ENCODE measurements around the gene CCNO.

CCNO gene

GRCh38 chr5:55226934-55227663, 6.3 kb downstream of the CCNO start, which contains the start of gene MCIDAS (continued):
- TF ChIP-seq SP2 (tag by site-specific recombination; IDR thresholded peaks at IDR 0.05), result peak; percentile 58
- no peak for TF ChIP-seq ZNF830 (tag by site-specific recombination; IDR thresholded peaks at IDR 0.05; ENCODE audit: low read depth)
- no peak for TF ChIP-seq PRDM4 (tag by site-specific recombination; IDR thresholded peaks at IDR 0.05)
- TF ChIP-seq ZNF366 (tag by site-specific recombination; conservative IDR thresholded peaks at IDR 0.05), result no peak
- 0 out of 2 replicates have a peak, but pooled peaks have one; percentile 9 for TF ChIP-seq ZNF837 (tag by site-specific recombination; IDR thresholded peaks at IDR 0.05)
- TF ChIP-seq ZNF184 (tag by site-specific recombination; IDR thresholded peaks at IDR 0.05), result peak; percentile 68; the same call in 1 of the 2 replicates
- TF ChIP-seq ZNF514 (tag by site-specific recombination; IDR thresholded peaks at IDR 0.05), result no peak
- TF ChIP-seq PRDM2 (tag by site-specific recombination; IDR thresholded peaks at IDR 0.05; ENCODE audit: borderline replicate concordance), result no peak
- TF ChIP-seq PATZ1 (tag by site-specific recombination; IDR thresholded peaks at IDR 0.05), result peak; percentile 60
- TF ChIP-seq ZNF561 (tag by site-specific recombination; IDR thresholded peaks at IDR 0.05; ENCODE audit: borderline replicate concordance), result peak; percentile 37
- peak; percentile 78 for TF ChIP-seq ZNF398 (tag by site-specific recombination; IDR thresholded peaks at IDR 0.05)
- TF ChIP-seq ZFP3 (tag by site-specific recombination; IDR thresholded peaks at IDR 0.05; ENCODE audit: low read depth), result no peak
- TF ChIP-seq ZNF133 (tag by site-specific recombination; IDR thresholded peaks at IDR 0.05), result peak; percentile 40; the same call in 1 of the 2 replicates
- TF ChIP-seq ZNF16 (tag by site-specific recombination; IDR thresholded peaks at IDR 0.05; ENCODE audit: low read depth), result 0 out of 2 replicates have a peak, but pooled peaks have one; percentile 1
- no peak for TF ChIP-seq ZNF292 (tag by site-specific recombination; IDR thresholded peaks at IDR 0.05; ENCODE audit: borderline replicate concordance, low read depth)
- no peak for TF ChIP-seq ZNF350 (tag by site-specific recombination; IDR thresholded peaks at IDR 0.05)
- TF ChIP-seq CTCF (tag by site-specific recombination; IDR thresholded peaks at IDR 0.05), result peak; percentile 79
- TF ChIP-seq ZNF501 (tag by site-specific recombination; IDR thresholded peaks at IDR 0.05), result no peak; the same call in none of the 2 replicates
- TF ChIP-seq ZNF394 (tag by site-specific recombination; IDR thresholded peaks at IDR 0.05; ENCODE audit: borderline replicate concordance), result peak; percentile 65; the same call in 1 of the 2 replicates
- TF ChIP-seq ZFP41 (tag by site-specific recombination; IDR thresholded peaks at IDR 0.05; ENCODE audit: borderline replicate concordance), result no peak
- TF ChIP-seq YY1 (tag by site-specific recombination; IDR thresholded peaks at IDR 0.05), result peak; percentile 18
- TF ChIP-seq ZNF416 (tag by site-specific recombination; IDR thresholded peaks at IDR 0.05), result no peak
- TF ChIP-seq SCRT1 (tag by site-specific recombination; IDR thresholded peaks at IDR 0.05; ENCODE audit: borderline replicate concordance), result no peak
- TF ChIP-seq SP3 (tag by site-specific recombination; IDR thresholded peaks at IDR 0.05), result peak; percentile 15; the same call in 1 of the 2 replicates
- TF ChIP-seq ZNF76 (tag by site-specific recombination; IDR thresholded peaks at IDR 0.05; ENCODE audit: borderline replicate concordance, low read depth), result peak; percentile 45; the same call in 1 of the 2 replicates

All from HEK293 (cell line).